GM12872 (cell line): ENCODE results near the gene OR7G3.

ENCODE experiments used
- CTCF ChIP-seq: IDR thresholded peaks from 3 replicates; pipeline ENCODE4 v1.5.1; 2011; ENCODE audit warnings: low read depth, mild to moderate bottlenecking, low read length, moderate library complexity; ENCODE audit not compliant: insufficient read depth

OR7G3 gene

GRCh38 chr19:9126900-9127405, at the start of gene OR7G3:
Gene OR7G3, minus strand, starts transcription at chr19:9126950. Its CDS starts 0 bp downstream, at chr19:9126950.
- TF ChIP-seq CTCF = no peak

- TF ChIP-seq CTCF = no peak
Observed at GRCh38 chr19:9175326-9175725, 48.6 kb upstream of the OR7G3 start.

GRCh38 chr19:9171393-9171991, 44.7 kb upstream of the OR7G3 start:
- TF ChIP-seq CTCF = no peak

- no peak for TF ChIP-seq CTCF
Observed at GRCh38 chr19:9166846-9167245, 40.1 kb upstream of the OR7G3 start.

- no peak for TF ChIP-seq CTCF
Observed at GRCh38 chr19:9165261-9165660, 38.5 kb upstream of the OR7G3 start.

GRCh38 chr19:9161427-9161826, 34.7 kb upstream of the OR7G3 start:
- TF ChIP-seq CTCF = no peak

- no peak for TF ChIP-seq CTCF
Observed at GRCh38 chr19:9159891-9160290, 33.1 kb upstream of the OR7G3 start.

GRCh38 chr19:9156304-9156703, 29.6 kb upstream of the OR7G3 start:
- no peak for TF ChIP-seq CTCF
